OCI-LY1 (cell line): ENCODE results near the gene RALGPS1.

ENCODE experiments used
- H2AFZ ChIP-seq: fragments of 200-600 bp; sonication (generic), shearing (Covaris generic); 2 replicates; pipeline ENCODE4 v1.6.0; 2014; ENCODE audit warnings: antibody characterized with exemption, mild to moderate bottlenecking, low read length
- H3F3A ChIP-seq: fragments of 200-600 bp; sonication (generic), shearing (Covaris generic); 2 replicates; pipeline ENCODE4 v1.6.0; 2014; ENCODE audit warnings: mild to moderate bottlenecking, antibody characterized with exemption, low read length, moderate library complexity; ENCODE audit not compliant: insufficient read depth
- H3K27ac ChIP-seq: fragments of 200-600 bp; sonication (generic); 2 replicates; pipeline ENCODE4 v1.5.1; 2014; ENCODE audit warnings: low read length, mixed run types, mild to moderate bottlenecking, low read depth; ENCODE audit not compliant: poor library complexity, severe bottlenecking
- H3K27me3 ChIP-seq: fragments of 200-600 bp; sonication (generic); 2 replicates; pipeline ENCODE4 v1.6.0; 2014; ENCODE audit warnings: antibody characterized with exemption, mild to moderate bottlenecking, low read length, moderate library complexity; ENCODE audit not compliant: insufficient read depth
- H3K36me3 ChIP-seq: fragments of 200-600 bp; sonication (generic); 2 replicates; pipeline ENCODE4 v1.6.1; 2014; ENCODE audit warnings: mild to moderate bottlenecking, antibody characterized with exemption, low read length, moderate library complexity, mixed read lengths; ENCODE audit not compliant: insufficient read depth
- H3K4me1 ChIP-seq: fragments of 200-600 bp; sonication (generic); 2 replicates; pipeline ENCODE4 v1.5.1; 2014; ENCODE audit warnings: mild to moderate bottlenecking, low read length, moderate library complexity; ENCODE audit not compliant: insufficient read depth, severe bottlenecking
- H3K4me2 ChIP-seq: fragments of 200-600 bp; sonication (generic), shearing (Covaris generic); 2 replicates; pipeline ENCODE4 v1.6.1; 2014; ENCODE audit warnings: low read length
- H3K4me3 ChIP-seq: fragments of 200-600 bp; sonication (generic); 2 replicates; pipeline ENCODE4 v1.5.1; 2014; ENCODE audit warnings: low read length, low read depth, mild to moderate bottlenecking, mixed read lengths; ENCODE audit not compliant: poor library complexity, severe bottlenecking
- H3K79me2 ChIP-seq: fragments of 200-600 bp; shearing (Covaris generic); 2 replicates; pipeline ENCODE4 v1.6.1; 2016; ENCODE audit warnings: mixed run types, low read length, mixed read lengths; ENCODE audit not compliant: insufficient read depth
- H3K9ac ChIP-seq: fragments of 200-600 bp; sonication (generic), shearing (Covaris generic); 2 replicates; pipeline ENCODE4 v1.6.1; 2014; ENCODE audit warnings: mild to moderate bottlenecking, low read length, mixed read lengths
- H3K9me2 ChIP-seq: fragments of 200-600 bp; sonication (generic), shearing (Covaris generic); 2 replicates; pipeline ENCODE4 v1.6.1; 2014; ENCODE audit warnings: low read depth, mild to moderate bottlenecking, low read length, mixed read lengths
- H3K9me3 ChIP-seq: fragments of 200-600 bp; shearing (Covaris generic); 2 replicates; pipeline ENCODE4 v1.6.1; 2014; ENCODE audit warnings: low read length, mixed read lengths
- H4K20me1 ChIP-seq: fragments of 200-600 bp; sonication (generic), shearing (Covaris generic); 2 replicates; pipeline ENCODE4 v1.6.0; 2016; ENCODE audit warnings: mild to moderate bottlenecking, low read length; ENCODE audit not compliant: insufficient read depth
- EZH2 ChIP-seq: fragments of 200-600 bp; sonication (generic), shearing (Covaris generic); IDR thresholded peaks from 2 replicates; pipeline ENCODE4 v1.8.0; 2017; ENCODE audit warnings: borderline replicate concordance, mixed run types, mild to moderate bottlenecking, antibody characterized with exemption, low read length, moderate library complexity, mixed read lengths
- TF ChIP-seq, protein P1 (sequence below): fragments of 200-600 bp; sonication (generic), shearing (Covaris generic); IDR thresholded peaks from 2 replicates; pipeline ENCODE4 v1.5.1; 2017; ENCODE audit warnings: mild to moderate bottlenecking, antibody characterized with exemption, low read length, moderate library complexity, mixed read lengths

RALGPS1 gene

GRCh38 chr9:127162046-127162863 lies 247.7 kb downstream of the RALGPS1 start:
- H3F3A ChIP-seq = no peaks in the 10 kb centered on the region
- H3K36me3 ChIP-seq = no peaks in the 10 kb centered on the region
- peaks cover 15% of the 10 kb centered on the region for H3K4me1 ChIP-seq
- no peak overlapping the region for H3K4me3 ChIP-seq
- TF ChIP-seq, protein P1, sequence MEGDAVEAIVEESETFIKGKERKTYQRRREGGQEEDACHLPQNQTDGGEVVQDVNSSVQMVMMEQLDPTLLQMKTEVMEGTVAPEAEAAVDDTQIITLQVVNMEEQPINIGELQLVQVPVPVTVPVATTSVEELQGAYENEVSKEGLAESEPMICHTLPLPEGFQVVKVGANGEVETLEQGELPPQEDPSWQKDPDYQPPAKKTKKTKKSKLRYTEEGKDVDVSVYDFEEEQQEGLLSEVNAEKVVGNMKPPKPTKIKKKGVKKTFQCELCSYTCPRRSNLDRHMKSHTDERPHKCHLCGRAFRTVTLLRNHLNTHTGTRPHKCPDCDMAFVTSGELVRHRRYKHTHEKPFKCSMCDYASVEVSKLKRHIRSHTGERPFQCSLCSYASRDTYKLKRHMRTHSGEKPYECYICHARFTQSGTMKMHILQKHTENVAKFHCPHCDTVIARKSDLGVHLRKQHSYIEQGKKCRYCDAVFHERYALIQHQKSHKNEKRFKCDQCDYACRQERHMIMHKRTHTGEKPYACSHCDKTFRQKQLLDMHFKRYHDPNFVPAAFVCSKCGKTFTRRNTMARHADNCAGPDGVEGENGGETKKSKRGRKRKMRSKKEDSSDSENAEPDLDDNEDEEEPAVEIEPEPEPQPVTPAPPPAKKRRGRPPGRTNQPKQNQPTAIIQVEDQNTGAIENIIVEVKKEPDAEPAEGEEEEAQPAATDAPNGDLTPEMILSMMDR = no peak
- TF ChIP-seq EZH2 = no peak
- no peaks in the 10 kb centered on the region for H3K27me3 ChIP-seq
- no peaks in the 10 kb centered on the region for H3K9me2 ChIP-seq
- no peak overlapping the region for H2AFZ ChIP-seq
- no peaks in the 10 kb centered on the region for H3K79me2 ChIP-seq
- no peaks in the 10 kb centered on the region for H4K20me1 ChIP-seq
- no peak overlapping the region for H3K27ac ChIP-seq
- H3K9ac ChIP-seq = no peak overlapping the region
- H3K4me2 ChIP-seq = no peak overlapping the region
- no peaks in the 10 kb centered on the region for H3K9me3 ChIP-seq

DNA sequence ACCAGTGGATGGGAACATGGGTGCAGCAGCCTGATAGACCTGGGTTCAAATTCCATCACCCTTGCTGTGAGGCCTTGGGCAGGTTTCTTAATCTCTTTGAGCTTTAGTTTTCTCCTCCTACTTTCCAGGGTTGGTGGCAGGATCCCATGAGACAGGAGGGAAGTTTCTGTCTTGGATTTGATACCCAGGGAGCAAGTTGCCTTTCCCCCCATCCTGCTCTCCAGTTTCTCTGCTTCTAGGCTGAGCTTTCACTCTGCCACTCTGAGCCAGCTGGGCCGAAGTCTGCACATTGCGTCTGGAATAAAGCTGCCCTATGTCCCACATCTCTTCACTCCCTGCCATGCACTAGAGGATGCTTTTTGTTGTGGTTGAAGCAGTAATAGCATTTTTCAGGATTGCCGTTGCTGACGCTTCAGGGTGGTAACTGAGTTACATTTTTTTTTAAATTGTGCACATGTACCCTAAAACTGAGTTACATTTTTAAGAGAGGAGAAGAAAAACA lies 248.3 kb downstream of the RALGPS1 start:
- TF ChIP-seq EZH2 = no peak
- TF ChIP-seq, protein P1 = no peak
- Histone ChIP-seq H3K79me2 (no peaks in the 10 kb centered on the region), H3K9ac (no peak overlapping the region), H4K20me1 (no peaks in the 10 kb centered on the region), H3K4me3 (no peak overlapping the region), H3K4me1 (peaks cover 21% of the 10 kb centered on the region), H3F3A (no peaks in the 10 kb centered on the region), H3K27ac (no peak overlapping the region), H3K27me3 (no peaks in the 10 kb centered on the region), H3K9me3 (no peaks in the 10 kb centered on the region), H2AFZ (no peak overlapping the region), H3K9me2 (no peaks in the 10 kb centered on the region), H3K36me3 (no peaks in the 10 kb centered on the region), H3K4me2 (no peak overlapping the region)

DNA sequence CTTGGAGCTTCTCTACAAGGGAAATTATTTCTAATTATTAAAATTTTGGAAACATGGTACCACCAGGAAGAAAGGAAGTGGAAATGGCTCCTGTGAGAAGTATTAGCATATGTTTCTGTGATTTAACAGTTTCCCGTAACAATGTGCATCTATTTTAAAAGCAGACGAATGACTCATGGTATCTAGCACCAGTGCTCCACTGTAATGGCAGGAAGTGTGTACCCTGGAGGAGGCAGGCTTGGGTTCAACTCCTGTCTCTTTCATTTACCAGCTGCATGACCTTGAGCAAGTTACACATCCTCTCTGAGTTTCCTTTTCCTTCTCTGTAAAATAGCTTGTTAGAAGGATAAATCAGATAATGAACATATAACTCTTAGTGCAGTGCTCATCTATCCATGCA lies 248.8 kb downstream of the RALGPS1 start:
- Histone ChIP-seq H3K9ac (no peak overlapping the region), H3K4me3 (no peak overlapping the region), H3K79me2 (no peaks in the 10 kb centered on the region), H3F3A (no peaks in the 10 kb centered on the region), H3K36me3 (no peaks in the 10 kb centered on the region; the same call in 1 of the 2 replicates), H3K9me2 (no peaks in the 10 kb centered on the region), H2AFZ (no peak overlapping the region), H3K27ac (no peak overlapping the region), H4K20me1 (no peaks in the 10 kb centered on the region), H3K4me1 (peaks cover 21% of the 10 kb centered on the region), H3K27me3 (no peaks in the 10 kb centered on the region), H3K9me3 (no peaks in the 10 kb centered on the region), H3K4me2 (no peak overlapping the region)
- TF ChIP-seq EZH2 = no peak
- TF ChIP-seq, protein P1 = no peak
